NCI-H146 treated with DMSO at 0.1 percent for 48 hours (cell line): Measurements from ENCODE around the gene KLF7.
"Not testable (repeated sequence)": the region's sequence is repeated elsewhere in the genome, so short reads cannot be mapped to it uniquely, and the experiment has no call there.

ENCODE experiments used
- DNase-seq: peaks from one replicate; lab custom pipeline; 2025; ENCODE audit not compliant: unreplicated experiment; lab: John Stamatoyannopoulos, UW

KLF7 gene

DNA sequence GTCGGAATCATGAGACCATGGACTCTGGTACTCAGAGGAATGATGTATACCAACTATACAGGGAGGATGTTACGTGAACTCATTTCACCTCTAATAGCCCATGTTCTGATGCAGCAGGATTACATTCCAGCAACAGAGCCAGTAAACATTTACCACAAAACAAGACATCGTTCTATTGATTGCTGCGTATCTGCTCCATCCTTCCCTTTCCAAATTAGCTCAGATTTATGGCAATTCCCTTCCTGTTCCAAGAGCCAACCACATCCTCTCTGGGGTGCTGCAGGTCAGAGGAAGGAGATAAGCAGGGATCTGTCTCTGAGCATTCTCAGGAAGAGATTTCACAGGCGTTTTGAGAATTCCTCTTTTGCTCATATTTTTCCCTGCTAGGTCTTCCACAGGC lies 98.3 kb downstream of the KLF7 start:
- DNase-seq = no peak

DNA sequence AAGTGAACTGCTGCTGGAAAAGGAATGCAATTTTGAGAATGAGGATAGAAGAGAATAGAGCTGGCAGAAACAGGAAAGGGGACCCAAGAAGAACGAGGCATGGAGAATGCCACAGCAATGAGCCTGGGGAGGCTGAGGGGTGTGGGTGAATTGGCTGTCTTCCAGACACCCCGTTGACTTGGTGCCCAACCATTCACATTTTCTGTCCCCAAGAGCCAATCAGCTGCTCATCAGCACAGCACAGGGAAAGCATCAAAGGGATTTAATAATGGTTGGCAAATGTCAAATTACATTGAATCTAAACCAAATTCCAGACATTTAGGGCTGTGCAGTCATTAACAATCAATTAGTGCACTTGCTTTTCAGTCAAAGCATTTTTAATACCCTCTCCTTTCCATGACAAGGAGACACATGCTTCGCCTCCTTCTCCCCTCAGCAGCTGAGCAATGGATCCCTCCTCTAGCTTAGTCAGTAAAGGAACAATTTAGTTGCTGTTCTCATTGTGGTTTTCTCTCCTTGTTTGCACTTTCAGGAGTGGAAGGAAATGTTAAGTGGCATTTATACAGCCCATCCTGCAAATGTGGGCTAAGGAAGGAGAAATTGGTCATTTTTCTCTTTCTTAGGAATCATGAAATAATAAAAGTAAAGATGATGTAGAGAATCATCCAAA lies 98.8 kb downstream of the KLF7 start:
- DNase-seq = no peak

DNA sequence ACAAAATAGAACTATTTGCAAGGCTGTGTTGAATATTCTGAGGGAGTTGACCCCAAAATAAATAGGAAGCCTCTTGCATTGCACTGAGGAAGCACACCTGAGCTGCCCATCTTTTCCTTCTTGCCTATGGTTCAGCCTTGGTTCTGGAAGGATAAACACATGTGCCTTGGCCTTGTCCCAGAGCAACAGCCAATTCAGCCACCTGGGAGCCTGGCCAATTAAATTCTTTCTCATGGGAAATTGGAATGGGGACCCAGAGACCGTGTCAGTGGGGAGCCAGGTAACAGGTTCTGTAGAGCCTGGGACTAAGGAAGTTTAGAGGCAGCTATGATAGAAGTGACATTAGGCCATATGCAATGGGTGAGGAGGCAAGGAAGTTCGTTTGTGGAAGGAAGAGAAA lies 99.6 kb downstream of the KLF7 start:
- no peak for DNase-seq

DNA sequence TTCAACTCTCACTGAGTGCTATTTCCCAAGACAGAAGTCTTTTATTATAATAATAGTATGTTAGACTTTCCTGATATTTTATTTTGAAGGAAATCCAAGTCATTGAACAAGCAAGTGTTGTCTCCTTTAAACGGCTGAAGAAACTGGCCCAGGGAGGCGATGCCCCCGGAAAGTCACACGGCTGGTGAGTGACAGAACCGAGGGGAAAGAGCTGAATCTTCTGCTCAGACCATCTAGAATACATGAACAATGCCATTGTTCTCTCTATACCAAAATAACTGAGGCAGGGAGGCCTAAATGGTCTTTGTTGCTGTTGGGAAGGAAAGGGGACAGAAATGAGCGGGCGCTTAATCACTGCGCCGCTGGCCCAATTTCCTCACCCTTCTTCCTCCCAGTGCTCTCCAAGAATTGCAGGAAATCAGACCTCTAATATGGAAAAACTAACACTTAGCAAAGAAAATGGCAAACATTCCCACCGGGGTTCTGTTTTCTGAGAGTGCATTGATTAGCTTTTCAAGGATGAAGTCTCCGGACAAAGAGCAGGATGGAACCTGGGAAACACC lies 101.5 kb downstream of the KLF7 start:
- DNase-seq = no peak

DNA sequence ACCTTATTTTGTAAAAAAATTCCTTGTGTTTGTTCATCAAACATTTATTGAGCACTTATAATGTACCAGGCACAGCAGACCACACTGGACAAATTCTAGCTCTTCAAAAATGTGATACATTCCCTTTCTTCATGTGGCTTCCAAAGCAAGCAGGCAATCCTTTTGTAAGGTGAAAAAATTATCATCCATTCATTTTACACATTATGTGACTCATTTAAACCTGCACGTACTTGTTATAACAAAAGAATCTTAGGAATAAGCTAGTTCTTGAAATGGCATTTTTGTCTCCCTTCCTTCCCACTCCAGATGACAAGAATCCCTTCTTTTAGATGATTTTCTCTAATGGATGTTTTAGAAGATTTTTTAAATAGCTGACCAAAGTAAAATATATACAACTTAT lies 104.6 kb downstream of the KLF7 start:
- no peak for DNase-seq

DNA sequence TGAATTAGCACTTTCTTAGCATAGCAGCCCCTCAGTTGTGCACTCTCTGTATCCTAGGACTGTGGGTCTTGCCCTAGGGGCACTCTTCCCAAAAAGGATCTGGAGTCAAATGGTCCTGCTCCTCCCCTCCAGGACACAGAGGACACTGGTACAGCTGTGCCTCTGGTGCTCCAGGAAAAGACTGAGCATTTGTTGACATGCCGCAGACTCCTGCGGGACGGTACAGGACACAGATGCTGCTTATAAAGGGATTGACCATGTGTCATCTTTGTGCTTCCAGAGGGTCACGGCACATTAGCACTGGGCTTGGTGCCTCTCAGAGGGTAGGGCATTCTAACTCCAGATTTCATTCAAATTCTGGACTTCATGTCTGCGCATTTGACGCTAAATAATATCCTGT lies 110.5 kb downstream of the KLF7 start:
- DNase-seq = no peak

DNA sequence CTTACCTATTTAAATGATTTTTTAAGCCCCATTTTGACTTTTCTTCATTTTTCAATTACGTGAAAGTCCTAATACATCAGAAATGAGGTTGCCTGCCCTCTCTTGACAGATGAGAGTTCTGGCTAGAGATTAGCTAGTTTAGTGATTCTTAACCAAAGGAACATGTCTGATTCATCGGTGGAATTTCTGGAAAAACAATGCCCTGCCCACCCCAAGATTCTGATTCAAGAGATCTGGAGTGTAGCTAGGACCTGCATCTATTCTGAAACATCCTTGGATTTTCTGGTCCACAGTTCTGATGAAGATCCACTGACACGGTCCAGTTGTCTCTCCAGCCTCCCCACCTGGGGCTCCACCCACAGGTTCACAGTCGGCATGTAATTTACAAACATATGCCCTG lies 111.2 kb downstream of the KLF7 start:
- DNase-seq = no peak

DNA sequence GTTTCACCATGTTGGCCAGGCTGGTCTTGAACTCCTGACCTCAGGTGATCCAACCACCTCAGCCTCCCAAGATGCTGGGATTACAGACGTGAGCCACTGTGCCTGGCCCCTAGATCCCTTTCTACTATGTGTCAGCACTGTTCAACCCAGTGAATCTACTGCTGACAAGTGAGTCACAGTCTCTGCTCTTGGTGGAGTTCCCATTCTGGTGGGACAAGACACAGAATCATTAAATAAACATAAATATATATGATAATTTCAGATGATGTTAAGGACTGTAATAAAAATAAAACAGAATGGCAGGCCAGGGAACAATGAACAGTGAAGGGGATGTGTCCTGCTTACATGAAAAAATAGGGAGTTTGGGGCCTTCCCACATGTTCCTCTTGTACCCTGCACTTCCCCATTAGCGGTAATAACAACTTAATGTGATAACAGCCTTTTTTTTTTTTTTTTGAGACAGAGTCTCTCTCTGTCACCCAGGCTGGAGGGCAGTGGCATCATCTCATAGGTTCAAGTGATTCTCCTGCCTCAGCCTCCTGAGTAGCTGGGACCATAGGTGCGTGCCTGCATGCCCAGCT lies 114.3 kb downstream of the KLF7 start:
- DNase-seq = no peak

DNA sequence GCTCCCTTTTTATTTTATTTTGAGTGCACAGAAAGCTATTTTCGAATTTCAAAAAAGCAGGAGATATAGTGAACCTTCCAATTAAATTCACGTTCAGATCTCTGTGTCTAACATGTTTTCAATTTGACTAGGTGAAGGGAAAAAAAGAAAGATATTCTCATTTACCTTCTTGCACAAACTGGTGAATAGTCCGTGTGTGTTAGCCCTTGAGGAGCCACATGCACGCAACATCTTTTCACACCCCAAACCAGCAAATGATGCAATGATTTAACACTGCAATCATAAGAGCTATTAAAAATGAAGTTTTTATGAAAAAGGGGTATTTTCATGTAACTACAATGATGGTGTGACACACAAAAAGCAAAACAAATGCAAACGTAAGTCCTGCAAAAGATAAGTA lies 116.6 kb downstream of the KLF7 start:
- no peak for DNase-seq

DNA sequence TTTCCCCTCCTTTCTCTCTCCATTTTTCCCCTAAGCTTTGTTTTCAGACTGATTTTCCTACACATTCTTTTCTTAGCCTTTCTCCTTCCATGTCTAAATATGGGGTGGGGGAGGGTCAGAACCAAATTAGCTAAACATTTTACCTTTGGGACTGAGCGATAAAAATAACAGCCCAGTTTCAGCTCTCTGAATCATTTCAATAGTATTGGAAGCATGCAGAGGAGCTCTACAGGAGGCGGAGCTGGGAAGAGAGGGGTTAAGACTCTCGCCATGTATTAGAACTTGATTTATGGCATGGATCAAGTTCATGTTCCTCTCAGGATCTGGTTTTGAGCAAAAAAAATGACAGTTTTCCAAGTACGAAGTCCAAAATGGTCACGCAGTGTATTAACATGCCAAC lies 117.3 kb downstream of the KLF7 start:
- no peak for DNase-seq

DNA sequence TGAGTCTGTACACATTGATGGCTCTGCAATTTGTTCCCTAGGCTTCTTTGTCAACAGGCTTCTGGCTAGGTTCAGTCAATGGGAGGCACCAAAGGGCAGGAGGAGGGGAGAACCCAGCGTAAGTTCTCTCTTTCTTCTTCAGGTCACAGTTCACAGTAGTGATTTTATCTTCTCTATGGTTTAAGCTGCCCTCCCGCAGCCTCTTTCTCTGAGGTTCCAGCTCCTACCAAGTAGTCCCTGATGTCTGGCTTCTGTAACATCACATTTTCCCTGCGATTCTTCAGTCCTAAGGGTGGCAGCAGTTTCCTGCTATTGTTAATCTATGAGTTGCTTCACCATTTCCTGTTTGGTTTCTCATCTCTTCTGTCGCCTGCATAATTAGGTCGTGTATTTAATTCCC lies 119.0 kb downstream of the KLF7 start:
- no peak for DNase-seq

DNA sequence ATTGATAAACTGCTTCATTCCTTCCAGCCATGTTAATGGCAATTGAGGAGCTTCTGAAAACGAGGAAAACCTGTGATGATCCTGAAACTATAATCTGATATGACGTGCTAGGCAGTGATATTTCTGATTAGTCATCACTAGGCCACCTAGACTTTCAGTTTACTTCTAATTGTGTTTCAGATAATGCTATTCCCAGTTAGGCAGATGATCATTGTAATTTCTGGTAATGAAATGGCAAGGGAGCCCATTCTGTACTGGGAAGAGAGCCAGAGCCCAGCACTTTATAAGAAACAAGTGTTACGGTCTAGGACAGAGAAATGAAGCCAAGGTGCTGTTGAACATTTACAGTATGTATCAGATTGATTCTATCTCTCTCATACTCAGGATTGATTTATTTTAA lies 120.2 kb downstream of the KLF7 start:
- no peak for DNase-seq

DNA sequence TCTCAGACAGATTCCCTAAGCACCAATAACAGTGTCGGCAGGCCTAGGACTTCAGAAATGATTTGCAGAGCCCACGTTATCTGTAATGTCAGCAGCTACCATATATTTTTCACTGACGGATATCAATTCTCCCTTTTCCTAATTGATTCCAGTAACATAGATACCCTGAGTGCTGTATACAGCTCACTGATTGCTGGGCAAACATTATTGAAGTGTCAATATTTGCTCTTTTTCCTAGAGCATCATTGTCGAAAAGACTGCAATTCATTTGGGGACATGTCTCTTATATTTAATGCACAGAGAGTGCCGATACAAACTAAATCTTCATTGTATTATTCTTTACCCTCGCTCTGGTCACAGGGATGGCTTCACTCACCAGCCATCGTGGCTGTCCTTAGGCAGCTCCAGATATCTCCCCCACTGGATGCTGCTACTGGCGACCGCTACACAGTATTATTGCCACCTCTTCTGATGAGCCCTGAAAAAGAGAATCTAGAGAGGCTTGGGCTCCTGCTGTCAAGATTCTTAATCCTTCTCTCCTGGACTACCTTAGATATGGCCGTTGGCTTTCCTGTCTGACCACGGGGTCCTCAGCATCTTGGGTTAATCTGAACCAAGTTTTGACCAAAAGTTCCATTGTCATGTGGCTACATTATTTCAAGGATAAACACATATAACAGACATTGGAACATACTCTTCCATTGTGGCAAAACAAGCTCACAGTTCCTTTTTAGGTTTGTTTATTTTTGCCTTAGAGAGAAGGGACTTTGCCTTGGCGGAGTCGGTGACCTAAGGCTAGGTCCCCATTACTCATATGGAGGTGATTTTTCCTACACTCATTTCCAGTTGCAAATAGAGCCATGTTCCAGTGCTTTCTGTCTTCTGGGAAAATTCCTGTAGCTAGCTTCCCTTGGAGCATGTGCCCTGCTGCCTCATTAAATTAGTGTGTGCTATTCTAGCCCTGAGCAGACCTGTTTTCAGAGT lies 121.1 kb downstream of the KLF7 start:
- peak; percentile 58 for DNase-seq

DNA sequence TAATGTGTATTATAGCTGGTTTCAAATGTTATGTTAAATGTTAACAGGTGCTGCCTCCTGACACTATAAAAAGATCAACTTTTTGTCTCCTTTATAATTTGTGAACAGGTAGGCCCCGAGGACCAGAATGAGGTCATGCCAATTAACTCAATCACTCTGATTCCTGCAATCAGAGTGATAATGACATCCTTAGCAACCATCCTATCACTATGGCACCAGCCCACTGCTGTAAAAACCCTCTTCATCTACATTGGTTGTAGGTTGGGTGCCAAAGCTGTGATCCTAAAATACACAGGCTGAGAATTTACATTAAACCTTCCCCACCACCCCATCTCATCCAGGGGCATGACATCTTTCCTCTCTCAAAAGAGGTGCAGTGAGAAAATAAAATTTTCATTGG lies 122.9 kb downstream of the KLF7 start:
- peak; percentile 58 for DNase-seq

DNA sequence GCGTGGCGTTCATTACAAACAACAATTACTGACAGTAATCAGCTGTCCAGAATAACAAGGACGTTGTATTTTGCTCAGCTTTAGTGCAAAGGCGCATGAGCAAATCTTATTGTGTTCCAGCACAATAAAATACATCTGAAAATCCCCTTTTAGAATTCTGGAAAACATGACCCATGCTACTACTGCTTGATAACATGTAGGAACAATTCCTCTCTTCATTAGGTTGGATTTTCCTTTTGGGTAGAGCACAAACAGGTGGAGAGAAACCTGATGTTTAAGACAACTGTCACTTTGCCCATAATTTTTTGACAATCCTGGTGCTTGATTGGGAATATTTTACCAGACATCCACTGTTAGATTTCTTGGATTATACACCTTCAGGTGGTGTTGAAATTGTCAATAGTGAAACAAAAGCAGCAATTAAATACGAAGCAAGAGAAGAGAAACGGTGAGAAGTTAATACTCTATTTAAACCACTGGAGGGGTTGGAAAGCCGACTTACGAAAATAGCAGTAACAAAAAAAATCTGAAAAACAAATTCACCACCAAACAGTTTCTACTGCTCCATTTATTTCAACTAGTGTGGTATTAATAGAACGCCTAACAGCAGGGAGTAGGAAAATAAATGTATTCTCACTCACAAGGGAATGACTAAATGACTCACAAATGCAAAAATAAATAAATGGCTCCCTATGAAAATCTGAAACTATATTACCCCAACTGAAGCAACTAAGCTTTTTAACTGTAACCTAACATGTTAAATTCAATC lies 123.8 kb downstream of the KLF7 start:
- no peak for DNase-seq

DNA sequence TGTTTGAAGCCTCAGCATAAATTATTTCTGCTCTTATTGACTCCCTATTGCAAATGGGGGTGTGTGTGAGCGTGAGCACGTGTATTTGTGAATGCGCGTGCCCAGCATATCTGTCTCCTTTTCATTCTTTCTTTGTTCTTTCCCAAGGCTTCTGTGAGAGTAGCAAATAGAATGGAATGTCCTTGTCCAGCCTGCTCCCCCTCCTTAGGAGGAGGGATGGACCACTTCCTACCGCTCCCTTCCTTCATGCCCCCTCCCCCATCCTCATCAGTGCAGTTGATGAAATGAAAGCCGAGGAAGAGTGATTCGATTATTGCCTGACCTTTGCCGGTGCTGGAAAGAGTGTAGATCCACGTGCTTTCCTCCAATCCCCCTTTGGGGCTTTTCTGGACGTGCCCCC lies 124.5 kb downstream of the KLF7 start:
- no peak for DNase-seq

DNA sequence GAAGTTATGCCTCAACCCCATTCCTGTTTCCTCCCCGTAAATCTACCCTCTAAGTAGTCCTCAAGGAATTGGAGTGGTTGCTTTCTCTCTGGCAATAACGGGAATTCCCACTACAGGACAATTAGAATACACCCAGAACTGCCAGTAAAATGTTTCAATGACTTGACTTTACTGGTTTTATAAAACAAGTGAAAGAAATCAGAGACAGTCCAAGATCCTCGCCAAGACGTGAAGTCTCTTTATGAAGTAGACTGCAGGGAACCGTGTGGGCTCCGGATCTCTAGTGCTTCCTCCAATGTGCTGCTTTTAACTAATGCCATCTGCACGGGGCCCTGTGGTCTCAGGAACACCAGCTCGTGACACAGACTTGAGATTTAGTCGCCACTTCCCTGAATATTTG lies 125.1 kb downstream of the KLF7 start:
- no peak for DNase-seq

DNA sequence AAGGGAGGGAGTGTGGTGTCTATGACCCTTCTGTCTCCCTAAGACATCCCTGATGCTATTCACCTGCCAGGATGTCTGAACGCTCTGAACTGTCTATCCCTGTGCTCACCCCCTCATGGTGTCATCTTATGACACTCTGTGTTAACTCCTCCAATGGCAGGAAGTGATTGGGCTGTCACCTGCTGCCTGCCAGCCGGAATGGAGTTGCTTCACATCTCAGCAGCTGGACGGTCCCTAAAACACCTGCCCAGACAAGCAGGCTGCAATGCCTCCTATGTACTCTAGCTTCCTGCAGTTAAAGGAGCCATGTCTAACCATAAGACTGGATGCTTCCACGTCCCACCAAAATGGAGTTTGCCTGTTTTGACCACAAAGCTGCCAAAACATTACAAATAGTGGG lies 126.5 kb downstream of the KLF7 start:
- peak; percentile 34 for DNase-seq

DNA sequence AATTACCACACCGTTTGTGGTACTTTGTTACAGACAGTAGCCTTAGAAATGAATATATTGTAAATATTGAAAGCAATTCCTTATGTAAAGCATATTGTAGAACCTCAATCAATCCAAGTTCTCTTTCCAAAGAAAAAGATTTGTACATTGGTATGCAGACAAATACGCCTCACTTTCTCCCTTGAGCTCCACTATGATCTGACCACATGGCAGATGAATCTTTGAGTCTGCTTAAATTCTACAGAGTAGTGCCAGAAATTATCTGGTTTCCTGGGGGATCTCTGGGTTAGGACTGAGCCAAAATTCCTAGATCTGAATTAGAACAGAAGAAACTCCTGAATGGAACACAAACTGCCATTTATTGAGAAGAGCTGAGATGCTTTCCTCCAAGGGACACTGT lies 127.4 kb downstream of the KLF7 start:
- no peak for DNase-seq

DNA sequence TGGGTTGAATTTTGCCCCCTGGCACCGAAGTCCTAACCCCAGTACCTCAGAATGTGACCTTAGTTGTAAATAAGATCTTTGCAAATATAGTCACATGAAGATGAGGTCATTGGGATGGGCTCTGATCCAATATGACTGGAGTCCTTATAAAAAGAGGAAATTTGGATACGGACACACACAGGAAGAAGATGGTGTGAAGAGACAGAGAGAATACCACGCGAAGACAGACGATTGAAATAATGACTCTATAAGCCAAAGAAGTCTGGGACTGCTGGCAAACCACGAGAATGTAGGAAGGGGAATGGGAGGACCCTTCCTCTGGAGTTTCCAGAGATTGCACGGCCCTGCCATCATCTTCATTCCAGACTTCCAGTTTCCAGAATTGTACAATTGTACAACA lies 127.9 kb downstream of the KLF7 start:
- DNase-seq = no peak

DNA sequence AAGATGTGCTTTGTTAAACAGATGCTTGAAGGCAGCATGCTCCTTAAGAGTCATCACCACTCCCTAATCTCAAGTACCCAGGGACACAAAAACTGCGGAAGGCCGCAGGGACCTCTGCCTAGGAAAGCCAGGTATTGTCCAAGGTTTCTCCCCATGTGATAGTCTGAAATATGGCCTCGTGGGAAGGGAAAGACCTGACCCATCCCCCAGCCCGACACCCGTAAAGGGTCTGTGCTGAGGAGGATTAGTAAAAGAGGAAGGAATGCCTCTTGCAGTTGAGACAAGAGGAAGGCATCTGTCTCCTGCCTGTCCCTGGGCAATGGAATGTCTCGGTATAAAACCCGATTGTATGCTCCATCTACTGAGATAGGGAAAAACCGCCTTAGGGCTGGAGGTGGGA lies 128.7 kb downstream of the KLF7 start:
- DNase-seq = not testable (repeated sequence)
